Activated naive CD4-positive, alpha-beta T cell treated with anti-CD3 and anti-CD28 coated beads, Interleukin-2, amount 50 U/mL, for 72 hours (primary cell): ENCODE results near the gene IRF9. TPM values are rescaled to one million over a fixed set of nuclear protein-coding genes. Genes with fewer than 3 reads are reported as not detected.
A peak's percentile ranks its signal among the peaks of the same experiment; 100 is the strongest.

Experiments used
- ATAC-seq, 2 donors: fragments of 150-1000 bp; cut with Tn5 transposase; 2 replicates each; pipeline ENCODE4 v1.10.0; 2021; ENCODE audit warnings: mild to moderate bottlenecking in 2 of 2, moderate library complexity in 2 of 2
- DNase-seq, 2 donors: peaks; one replicate each; pipeline ENCODE4 v3.0.0; 2021 to 2022; ENCODE audit warnings: low spot score in 2 of 2
- H3K27ac Mint-ChIP-seq, 2 donors: one replicate each; pipeline ENCODE4 v1.8.0; 2022; ENCODE audit warnings: mild to moderate bottlenecking in 2 of 2, mixed read lengths in 2 of 2
- H3K36me3 Mint-ChIP-seq, 2 donors: one replicate each; pipeline ENCODE4 v1.8.0; 2022; ENCODE audit warnings: mixed read lengths in 2 of 2
- H3K9me3 Mint-ChIP-seq, 2 donors: one replicate each; pipeline ENCODE4 v1.8.0; 2022; ENCODE audit warnings: mixed read lengths in 2 of 2
- total RNA-seq, 2 donors: library from RNA; stranded (reverse); gene quantifications; one replicate each; pipeline ENCODE4 v1.2.3, GENCODE V29; 2022

The IRF9 gene
- total RNA-seq, 2 donors from 2014 or later: 183 to 227 TPM

- Mint-ChIP-seq H3K36me3 (peaks cover 16 to 40% of the 10 kb centered on the region in 2 donors), H3K27ac (peak overlapping the region; percentile 19 to 78), H3K9me3 (no peaks in the 10 kb centered on the region)
- ATAC-seq (no peak), DNase-seq (no peak)
Measured at GRCh38 chr14:24156840-24157239, 4.2 kb upstream of the IRF9 start.

- H3K36me3 Mint-ChIP-seq: peaks cover 21 to 45% of the 10 kb centered on the region in 2 donors
- no peaks in the 10 kb centered on the region for H3K9me3 Mint-ChIP-seq
- DNase-seq (no peak), ATAC-seq (no peak)
- H3K27ac Mint-ChIP-seq: peak overlapping the region; percentile 19 to 83
Measured at GRCh38 chr14:24157331-24157730, 3.7 kb upstream of the IRF9 start.

- peaks cover 33 to 67% of the 10 kb centered on the region in 2 donors for H3K36me3 Mint-ChIP-seq
- no peak for DNase-seq
- no peak for ATAC-seq
- no peaks in the 10 kb centered on the region for H3K9me3 Mint-ChIP-seq
- H3K27ac Mint-ChIP-seq: peak overlapping the region; percentile 100
Measured at GRCh38 chr14:24159777-24160498, 1.1 kb upstream of the IRF9 start.

- Mint-ChIP-seq H3K9me3 (no peaks in the 10 kb centered on the region), H3K36me3 (peaks cover 33 to 70% of the 10 kb centered on the region in 2 donors)
- no peak for ATAC-seq
Measured at GRCh38 chr14:24160499-24160849, 591 bp upstream of the IRF9 start.

GRCh38 chr14:24162093-24162492 lies 1.0 kb downstream of the IRF9 start:
- ATAC-seq (peak in 1 of 2 donors; percentile 23), DNase-seq (no peak)

More at GRCh38 chr14:24160499-24160849, 591 bp upstream of the IRF9 start:
- no peak for DNase-seq
- H3K27ac Mint-ChIP-seq: peak overlapping the region; percentile 100

GRCh38 chr14:24164518-24164991 lies 3.5 kb downstream of the IRF9 start:
- Mint-ChIP-seq H3K36me3 (peaks cover 38 to 81% of the 10 kb centered on the region in 2 donors), H3K9me3 (no peaks in the 10 kb centered on the region), H3K27ac (peak overlapping the region; percentile 100)
- no peak for ATAC-seq
- no peak for DNase-seq

More at GRCh38 chr14:24162093-24162492, 1.0 kb downstream of the IRF9 start:
- Mint-ChIP-seq H3K9me3 (no peaks in the 10 kb centered on the region), H3K36me3 (peaks cover 33 to 71% of the 10 kb centered on the region in 2 donors), H3K27ac (peak overlapping the region; percentile 100)

- Mint-ChIP-seq H3K36me3 (peaks cover 34 to 77% of the 10 kb centered on the region in 2 donors), H3K27ac (peak overlapping the region; percentile 72 to 90)
- no peak for DNase-seq
Measured at GRCh38 chr14:24165785-24166184, 4.7 kb downstream of the IRF9 start.

GRCh38 chr14:24167469-24168114 lies 6.5 kb downstream of the IRF9 start:
- peaks cover 16 to 67% of the 10 kb centered on the region in 2 donors for H3K36me3 Mint-ChIP-seq

More at GRCh38 chr14:24165785-24166184, 4.7 kb downstream of the IRF9 start:
- ATAC-seq: no peak
- no peaks in the 10 kb centered on the region for H3K9me3 Mint-ChIP-seq

GRCh38 chr14:24171422-24172260 lies 10.6 kb downstream of the IRF9 start, which contains the start of gene REC8:
TSS of gene REC8 (plus strand) at chr14:24172080. CDS start at chr14:24172553, 473 bp downstream.
- Mint-ChIP-seq H3K9me3 (no peaks in the 10 kb centered on the region), H3K27ac (peak within 1 kb of the TSS; percentile 74 to 95), H3K36me3 (peaks cover 13 to 37% of the 10 kb centered on the region in 2 donors)
- ATAC-seq (peak; percentile 74), DNase-seq (peak; percentile 60 to 73)

More at GRCh38 chr14:24167469-24168114, 6.5 kb downstream of the IRF9 start:
- Mint-ChIP-seq H3K9me3 (no peaks in the 10 kb centered on the region), H3K27ac (peak overlapping the region; percentile 72 to 95)
- DNase-seq (no peak), ATAC-seq (no peak)

GRCh38 chr14:24172261-24172860 lies 11.3 kb downstream of the IRF9 start:
- H3K9me3 Mint-ChIP-seq: no peaks in the 10 kb centered on the region
- peaks cover 13 to 32% of the 10 kb centered on the region in 2 donors for H3K36me3 Mint-ChIP-seq
- DNase-seq (no peak), ATAC-seq (no peak)
- H3K27ac Mint-ChIP-seq: peak overlapping the region; percentile 50 to 74

- H3K36me3 Mint-ChIP-seq: peaks cover 13 to 28% of the 10 kb centered on the region in 2 donors
- peak overlapping the region; percentile 73 to 85 for H3K27ac Mint-ChIP-seq
- no peaks in the 10 kb centered on the region for H3K9me3 Mint-ChIP-seq
- ATAC-seq: no peak
- DNase-seq: no peak
Measured at GRCh38 chr14:24172871-24173281, 11.8 kb downstream of the IRF9 start.

- H3K27ac Mint-ChIP-seq: peak overlapping the region in 1 of 2 donors; percentile 45
- ATAC-seq: no peak
- no peak for DNase-seq
- H3K9me3 Mint-ChIP-seq: no peaks in the 10 kb centered on the region
- H3K36me3 Mint-ChIP-seq: peaks cover 7 to 13% of the 10 kb centered on the region in 2 donors
Measured at GRCh38 chr14:24176599-24176998, 15.5 kb downstream of the IRF9 start.

GRCh38 chr14:24177041-24177825 lies 16.2 kb downstream of the IRF9 start:
- no peak for ATAC-seq
- H3K36me3 Mint-ChIP-seq: peaks cover 6 to 13% of the 10 kb centered on the region in 2 donors
- H3K27ac Mint-ChIP-seq: peak overlapping the region; percentile 45 to 91

GRCh38 chr14:24177891-24178290 lies 16.8 kb downstream of the IRF9 start:
- Mint-ChIP-seq H3K27ac (peak overlapping the region in 1 of 2 donors; percentile 65), H3K36me3 (peaks cover 6 to 12% of the 10 kb centered on the region in 2 donors), H3K9me3 (no peaks in the 10 kb centered on the region)
- DNase-seq (no peak), ATAC-seq (no peak)

More at GRCh38 chr14:24177041-24177825, 16.2 kb downstream of the IRF9 start:
- DNase-seq: no peak
- no peaks in the 10 kb centered on the region for H3K9me3 Mint-ChIP-seq

GRCh38 chr14:24178399-24179178 lies 17.5 kb downstream of the IRF9 start:
- no peaks in the 10 kb centered on the region for H3K9me3 Mint-ChIP-seq
- H3K27ac Mint-ChIP-seq: peak overlapping the region in 1 of 2 donors; percentile 48
- ATAC-seq: no peak
- DNase-seq: no peak
- peaks cover 0 to 6% of the 10 kb centered on the region in 2 donors for H3K36me3 Mint-ChIP-seq
